HG03378 (cell line): Measurements from ENCODE around the gene TXNDC5.

ENCODE experiments used
- ATAC-seq: cut with Tn5 transposase; IDR thresholded peaks from one replicate; pipeline ENCODE4 v1.9.1; 2021; ENCODE audit warnings: mild to moderate bottlenecking, moderate library complexity; ENCODE audit not compliant: unreplicated experiment

Gene TXNDC5

GRCh38 chr6:7868926-7869325 is 41.7 kb downstream of the TXNDC5 start:
- ATAC-seq = no peak

GRCh38 chr6:7866526-7866925 is 44.1 kb downstream of the TXNDC5 start:
- no peak for ATAC-seq

GRCh38 chr6:7865781-7866180 is 44.8 kb downstream of the TXNDC5 start:
- no peak for ATAC-seq

DNA sequence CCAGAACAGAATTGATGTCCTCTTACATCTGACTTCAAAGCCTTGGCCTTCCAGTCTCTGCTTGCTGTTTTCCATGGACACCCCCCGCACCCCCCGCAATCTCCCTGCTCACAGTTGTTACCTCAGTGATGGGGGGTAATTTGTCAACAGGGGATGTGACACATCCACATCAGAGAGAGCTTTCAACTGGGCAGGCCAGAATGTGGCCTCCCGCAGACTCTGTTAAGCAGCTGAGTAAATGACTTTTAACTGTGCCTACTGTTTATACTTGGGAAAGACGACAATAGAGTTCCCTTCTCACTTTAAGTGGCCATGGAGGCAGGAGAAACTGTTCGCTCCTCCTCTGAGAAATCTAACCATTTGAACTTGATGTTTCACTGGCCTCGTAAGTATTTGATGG is 51.0 kb downstream of the TXNDC5 start:
- no peak for ATAC-seq

- ATAC-seq = no peak
These were observed 58.8 kb downstream of the TXNDC5 start for GRCh38 chr6:7851780-7852179.

GRCh38 chr6:7848229-7848628 is 62.4 kb downstream of the TXNDC5 start:
- no peak for ATAC-seq

GRCh38 chr6:7846966-7847818 is 63.4 kb downstream of the TXNDC5 start:
- no peak for ATAC-seq

- no peak for ATAC-seq
These were observed 68.7 kb downstream of the TXNDC5 start for GRCh38 chr6:7841781-7842468.

GRCh38 chr6:7836371-7837026 is 74.1 kb downstream of the TXNDC5 start:
- no peak for ATAC-seq

- ATAC-seq = no peak
These were observed 76.9 kb downstream of the TXNDC5 start for GRCh38 chr6:7833751-7834070.

GRCh38 chr6:7832904-7833750 is 77.5 kb downstream of the TXNDC5 start:
- ATAC-seq = no peak
